ENCODE measurements around the gene LRRC4C.

LRRC4C gene

DNA sequence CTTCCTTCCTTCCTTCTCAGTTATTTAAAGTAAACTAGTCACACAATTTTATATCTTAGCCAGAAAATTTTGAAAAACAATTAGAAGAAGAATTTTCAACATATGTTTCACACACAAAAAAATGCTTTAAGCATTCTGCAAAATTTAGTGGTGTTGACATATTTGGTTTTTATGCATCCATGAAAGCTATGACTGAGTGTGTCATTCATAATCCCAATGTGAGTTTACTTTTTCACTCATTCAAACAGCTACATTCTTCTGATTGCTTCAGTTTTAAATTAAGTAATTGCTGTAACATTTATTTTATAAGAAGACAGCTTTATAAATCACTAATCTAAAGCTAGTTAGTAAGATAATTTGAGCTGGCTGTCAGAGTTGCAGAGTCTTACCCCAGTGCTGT lies 453.5 kb downstream of the LRRC4C start:
- H3K27ac ChIP-seq (ENCODE audit: low read length) = no peak overlapping the region
- H3K9me3 ChIP-seq (ENCODE audit: control insufficient read depth, low read depth, low read length) = no peaks in the 10 kb centered on the region
- H3K4me3 ChIP-seq (ENCODE audit: low read length) = no peak overlapping the region
- H3K9ac ChIP-seq (ENCODE audit: low read length) = no peak overlapping the region
- H3K27me3 ChIP-seq (ENCODE audit: control insufficient read depth, insufficient read depth, low read length) = no peaks in the 10 kb centered on the region
- H3K4me1 ChIP-seq (ENCODE audit: control insufficient read depth, low read depth, low read length) = no peaks in the 10 kb centered on the region
- H3K36me3 ChIP-seq (ENCODE audit: control insufficient read depth, low read depth, low read length) = no peaks in the 10 kb centered on the region

DNA sequence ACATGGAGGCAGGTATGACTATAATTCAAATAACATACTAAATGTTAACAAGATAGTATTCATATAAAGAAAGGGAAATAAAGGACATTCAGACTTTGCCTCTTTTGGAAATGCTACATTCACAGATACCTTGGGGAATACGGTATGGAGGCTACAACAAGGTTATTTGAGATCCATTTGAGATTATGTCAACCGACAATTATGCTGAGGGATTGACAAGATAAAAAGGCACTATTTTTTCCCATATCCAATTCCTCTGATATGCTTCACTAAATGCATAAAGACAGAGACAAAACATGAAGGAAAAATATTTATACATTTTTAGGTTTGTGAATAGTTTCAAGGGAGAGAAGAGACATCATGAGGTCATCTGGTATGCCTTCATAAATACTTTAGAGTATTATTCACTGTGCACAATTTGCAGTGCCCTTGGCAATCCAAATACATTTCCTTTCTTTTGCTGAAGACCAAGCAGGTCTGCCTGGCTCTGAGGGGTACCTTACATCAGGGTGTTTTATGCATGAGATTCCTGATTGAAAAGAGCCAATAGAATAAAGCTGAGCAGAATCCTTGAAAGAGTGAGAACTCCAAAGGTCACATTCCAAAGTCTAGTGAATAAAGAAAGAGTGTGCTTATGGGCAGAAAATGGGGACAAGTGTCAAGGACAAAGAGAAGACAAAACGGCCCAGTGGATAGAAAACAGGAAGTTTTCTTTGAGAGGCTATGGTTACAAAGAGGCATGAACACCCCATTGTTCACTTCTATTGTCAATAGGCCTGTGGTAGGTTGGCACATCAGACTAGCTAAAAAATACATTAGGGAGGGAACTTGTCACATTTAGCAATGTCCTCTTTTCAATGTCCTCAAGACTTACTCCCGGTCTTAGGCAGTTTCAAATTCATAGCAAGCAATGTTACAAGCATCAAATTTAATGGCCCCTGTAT lies 455.8 kb downstream of the LRRC4C start:
- Histone ChIP-seq H3K9ac (ENCODE audit: low read length) (no peak overlapping the region), H3K36me3 (ENCODE audit: control insufficient read depth, low read depth, low read length) (no peaks in the 10 kb centered on the region), H3K9me3 (ENCODE audit: control insufficient read depth, low read depth, low read length) (no peaks in the 10 kb centered on the region), H3K27ac (ENCODE audit: low read length) (no peak overlapping the region), H3K4me1 (ENCODE audit: control insufficient read depth, low read depth, low read length) (no peaks in the 10 kb centered on the region), H3K27me3 (ENCODE audit: control insufficient read depth, insufficient read depth, low read length) (no peaks in the 10 kb centered on the region), H3K4me3 (ENCODE audit: low read length) (no peak overlapping the region)

DNA sequence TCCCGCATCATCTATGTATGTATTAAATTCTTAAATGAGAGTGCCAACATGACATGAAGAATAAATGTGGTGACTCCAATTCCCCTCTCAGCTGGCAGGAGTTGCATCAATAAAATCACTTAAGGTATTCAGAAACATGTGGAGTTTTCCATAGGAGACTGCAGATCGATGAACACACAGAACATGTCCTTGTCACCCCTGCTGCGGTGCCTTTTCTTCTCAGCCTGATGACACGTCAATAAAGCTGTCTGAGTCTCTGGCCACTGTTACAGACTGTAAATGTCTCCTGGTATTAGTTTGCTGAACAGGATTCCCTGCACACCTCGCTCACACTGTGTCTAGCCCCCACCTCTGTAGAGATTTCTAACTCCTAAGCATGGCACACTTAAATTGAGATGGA lies 460.5 kb downstream of the LRRC4C start:
- Histone ChIP-seq H3K27me3 (ENCODE audit: control insufficient read depth, insufficient read depth, low read length) (no peaks in the 10 kb centered on the region), H3K36me3 (ENCODE audit: control insufficient read depth, low read depth, low read length) (no peaks in the 10 kb centered on the region), H3K27ac (ENCODE audit: low read length) (no peak overlapping the region), H3K9ac (ENCODE audit: low read length) (no peak overlapping the region), H3K4me3 (ENCODE audit: low read length) (no peak overlapping the region), H3K9me3 (ENCODE audit: control insufficient read depth, low read depth, low read length) (no peaks in the 10 kb centered on the region), H3K4me1 (ENCODE audit: control insufficient read depth, low read depth, low read length) (no peaks in the 10 kb centered on the region)

DNA sequence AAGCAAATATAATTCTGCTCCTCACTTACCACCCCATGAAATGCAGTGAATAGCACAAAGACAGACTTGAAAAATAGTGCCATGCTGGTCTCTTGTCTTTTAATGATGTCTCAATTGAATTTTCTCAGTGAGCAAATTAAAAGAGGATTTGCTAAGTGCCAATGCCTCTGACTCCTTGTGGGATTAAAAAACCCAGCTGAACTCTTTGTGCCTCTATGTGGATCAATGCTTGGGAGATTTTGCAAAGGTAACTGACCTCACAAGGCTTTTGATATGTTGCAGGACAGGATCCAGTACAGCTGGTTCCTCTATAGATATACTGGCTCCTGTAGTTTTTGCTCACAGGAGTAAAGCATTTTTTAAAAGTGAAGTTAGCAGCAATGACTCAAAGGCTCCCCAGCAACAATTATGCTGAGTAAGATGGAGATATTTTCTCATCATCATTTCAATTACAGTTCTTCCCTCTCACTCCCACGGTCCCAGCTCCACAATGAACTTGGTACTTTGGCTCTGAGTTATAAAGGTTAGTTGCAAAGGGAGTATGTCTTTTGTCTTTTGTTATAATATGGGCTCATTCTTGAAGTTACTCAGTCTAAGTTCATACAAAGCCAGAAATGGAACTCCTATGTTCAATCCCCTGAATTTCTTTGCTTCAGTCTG lies 471.5 kb downstream of the LRRC4C start:
- Histone ChIP-seq H3K27ac (ENCODE audit: low read length) (no peak overlapping the region), H3K36me3 (ENCODE audit: control insufficient read depth, low read depth, low read length) (no peaks in the 10 kb centered on the region), H3K4me3 (ENCODE audit: low read length) (no peak overlapping the region), H3K9me3 (ENCODE audit: control insufficient read depth, low read depth, low read length) (no peaks in the 10 kb centered on the region), H3K27me3 (ENCODE audit: control insufficient read depth, insufficient read depth, low read length) (no peaks in the 10 kb centered on the region), H3K4me1 (ENCODE audit: control insufficient read depth, low read depth, low read length) (no peaks in the 10 kb centered on the region), H3K9ac (ENCODE audit: low read length) (no peak overlapping the region)

DNA sequence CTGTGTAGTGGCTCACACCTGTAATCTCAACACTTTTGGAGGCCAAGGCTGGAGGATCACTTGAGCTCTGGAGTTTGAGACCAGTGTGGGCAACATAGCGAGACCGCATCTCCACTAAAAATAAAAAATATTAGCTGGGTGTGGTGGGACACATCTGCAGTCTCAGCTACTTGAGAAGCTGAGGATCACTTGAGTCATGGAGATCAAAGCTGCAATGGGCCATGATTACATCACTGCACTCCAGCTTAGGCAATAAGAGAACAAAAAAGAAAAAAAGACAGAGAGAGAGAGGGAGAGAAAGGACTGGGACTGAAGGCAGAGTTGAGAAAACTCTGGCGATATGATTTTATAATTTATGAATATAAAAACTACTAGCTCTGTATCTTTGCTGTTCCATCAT lies 473.1 kb downstream of the LRRC4C start:
- H3K36me3 ChIP-seq (ENCODE audit: control insufficient read depth, low read depth, low read length) = no peaks in the 10 kb centered on the region
- H3K4me1 ChIP-seq (ENCODE audit: control insufficient read depth, low read depth, low read length) = no peaks in the 10 kb centered on the region
- no peaks in the 10 kb centered on the region for H3K9me3 ChIP-seq (ENCODE audit: control insufficient read depth, low read depth, low read length)
- H3K27me3 ChIP-seq (ENCODE audit: control insufficient read depth, insufficient read depth, low read length) = no peaks in the 10 kb centered on the region
- no peak overlapping the region for H3K4me3 ChIP-seq (ENCODE audit: low read length)
- no peak overlapping the region for H3K27ac ChIP-seq (ENCODE audit: low read length)
- H3K9ac ChIP-seq (ENCODE audit: low read length) = no peak overlapping the region

DNA sequence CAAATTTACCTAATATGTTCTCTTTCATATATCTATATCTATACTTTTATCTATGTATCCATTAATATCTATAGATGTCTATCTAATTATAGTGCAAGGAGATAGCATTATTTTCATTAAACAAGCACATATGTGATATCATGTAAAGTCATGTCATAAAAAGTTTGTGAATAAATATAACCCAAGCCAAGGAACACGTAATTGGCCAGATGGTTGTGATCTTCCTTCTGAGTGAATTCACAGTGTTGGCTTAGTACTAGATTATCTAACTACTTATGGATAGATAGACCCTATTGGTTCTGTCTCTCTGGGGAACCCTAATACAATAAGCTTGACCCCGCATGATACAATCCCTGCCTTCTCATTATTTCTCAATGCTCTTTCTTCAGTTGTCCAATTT lies 484.4 kb downstream of the LRRC4C start:
- Histone ChIP-seq H3K9ac (ENCODE audit: low read length) (no peak overlapping the region), H3K9me3 (ENCODE audit: control insufficient read depth, low read depth, low read length) (peaks cover 8% of the 10 kb centered on the region), H3K36me3 (ENCODE audit: control insufficient read depth, low read depth, low read length) (no peaks in the 10 kb centered on the region), H3K27ac (ENCODE audit: low read length) (no peak overlapping the region), H3K27me3 (ENCODE audit: control insufficient read depth, insufficient read depth, low read length) (no peaks in the 10 kb centered on the region), H3K4me1 (ENCODE audit: control insufficient read depth, low read depth, low read length) (no peaks in the 10 kb centered on the region), H3K4me3 (ENCODE audit: low read length) (no peak overlapping the region)

DNA sequence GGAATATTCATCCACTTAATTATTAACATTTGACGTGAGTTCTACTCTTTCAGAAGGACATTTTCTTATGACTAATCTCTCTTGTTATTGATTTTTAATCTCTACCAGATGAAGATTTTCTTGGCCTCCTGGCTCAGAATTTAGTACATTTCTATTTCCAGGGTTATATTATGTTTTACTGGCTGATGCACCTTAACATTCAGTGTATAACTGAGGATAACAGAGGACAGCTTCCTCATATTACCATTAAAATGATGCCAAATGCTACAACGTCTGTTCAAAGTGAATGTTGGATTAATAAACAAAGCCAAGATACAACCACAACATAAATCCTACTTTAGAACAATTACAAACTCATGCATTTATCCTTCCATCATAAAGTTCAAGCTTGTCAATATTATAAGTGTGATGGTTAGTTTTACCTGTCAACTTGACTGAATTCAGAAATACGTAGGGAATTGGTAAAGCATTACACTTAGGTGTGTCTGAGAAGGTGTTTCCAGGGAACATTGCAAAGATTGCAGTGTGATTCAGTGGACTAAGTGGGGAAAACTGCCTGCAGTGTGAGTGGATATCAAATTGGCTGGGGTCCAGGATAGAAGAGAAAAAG lies 485.2 kb downstream of the LRRC4C start:
- Histone ChIP-seq H3K27me3 (ENCODE audit: control insufficient read depth, insufficient read depth, low read length) (no peaks in the 10 kb centered on the region), H3K9ac (ENCODE audit: low read length) (no peak overlapping the region), H3K4me3 (ENCODE audit: low read length) (no peak overlapping the region), H3K27ac (ENCODE audit: low read length) (no peak overlapping the region), H3K36me3 (ENCODE audit: control insufficient read depth, low read depth, low read length) (no peaks in the 10 kb centered on the region), H3K4me1 (ENCODE audit: control insufficient read depth, low read depth, low read length) (no peaks in the 10 kb centered on the region), H3K9me3 (ENCODE audit: control insufficient read depth, low read depth, low read length) (peaks cover 8% of the 10 kb centered on the region)

DNA sequence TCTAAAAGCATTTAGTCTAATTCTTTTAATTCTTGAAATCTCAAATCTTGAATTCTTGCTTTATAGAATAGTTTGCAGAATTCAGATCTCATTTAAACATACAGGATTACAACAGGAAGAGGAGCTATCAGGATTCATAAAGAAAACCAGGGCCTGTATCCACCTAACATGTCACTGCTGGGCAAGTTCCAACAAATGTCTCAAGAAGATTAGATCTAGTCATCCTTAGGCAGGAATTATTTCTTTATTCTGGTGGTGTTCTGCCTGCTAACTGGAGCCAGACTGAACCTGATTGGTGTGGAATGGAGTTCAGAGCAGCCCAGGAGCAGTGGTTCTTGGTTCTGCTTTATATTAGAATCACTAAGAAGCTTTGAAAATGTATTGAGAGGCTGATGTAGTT lies 500.7 kb downstream of the LRRC4C start:
- Histone ChIP-seq H3K9me3 (ENCODE audit: control insufficient read depth, low read depth, low read length) (no peaks in the 10 kb centered on the region), H3K9ac (ENCODE audit: low read length) (no peak overlapping the region), H3K4me3 (ENCODE audit: low read length) (no peak overlapping the region), H3K27ac (ENCODE audit: low read length) (no peak overlapping the region), H3K27me3 (ENCODE audit: control insufficient read depth, insufficient read depth, low read length) (no peaks in the 10 kb centered on the region), H3K4me1 (ENCODE audit: control insufficient read depth, low read depth, low read length) (no peaks in the 10 kb centered on the region), H3K36me3 (ENCODE audit: control insufficient read depth, low read depth, low read length) (no peaks in the 10 kb centered on the region)

DNA sequence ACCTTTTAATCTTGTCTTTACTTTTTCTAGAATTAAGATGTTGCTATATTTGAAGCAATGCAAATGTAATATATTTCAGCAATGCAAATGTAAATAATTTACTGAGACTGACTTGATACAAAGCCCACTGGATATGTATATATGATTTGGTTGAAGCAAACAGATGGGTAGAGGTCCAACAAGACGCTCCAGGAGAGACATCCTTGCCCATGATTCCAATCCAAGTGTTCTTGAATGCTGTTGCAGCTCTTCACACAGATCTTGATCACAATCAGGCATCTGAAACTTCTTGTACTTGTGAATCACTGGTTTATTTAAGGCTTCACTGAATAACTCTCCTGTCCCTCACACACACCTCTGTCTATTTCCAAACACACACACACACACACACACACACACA lies 507.0 kb downstream of the LRRC4C start:
- Histone ChIP-seq H3K4me1 (ENCODE audit: control insufficient read depth, low read depth, low read length) (no peaks in the 10 kb centered on the region), H3K36me3 (ENCODE audit: control insufficient read depth, low read depth, low read length) (no peaks in the 10 kb centered on the region), H3K27me3 (ENCODE audit: control insufficient read depth, insufficient read depth, low read length) (no peaks in the 10 kb centered on the region), H3K4me3 (ENCODE audit: low read length) (no peak overlapping the region), H3K9ac (ENCODE audit: low read length) (no peak overlapping the region), H3K9me3 (ENCODE audit: control insufficient read depth, low read depth, low read length) (no peaks in the 10 kb centered on the region), H3K27ac (ENCODE audit: low read length) (no peak overlapping the region)

DNA sequence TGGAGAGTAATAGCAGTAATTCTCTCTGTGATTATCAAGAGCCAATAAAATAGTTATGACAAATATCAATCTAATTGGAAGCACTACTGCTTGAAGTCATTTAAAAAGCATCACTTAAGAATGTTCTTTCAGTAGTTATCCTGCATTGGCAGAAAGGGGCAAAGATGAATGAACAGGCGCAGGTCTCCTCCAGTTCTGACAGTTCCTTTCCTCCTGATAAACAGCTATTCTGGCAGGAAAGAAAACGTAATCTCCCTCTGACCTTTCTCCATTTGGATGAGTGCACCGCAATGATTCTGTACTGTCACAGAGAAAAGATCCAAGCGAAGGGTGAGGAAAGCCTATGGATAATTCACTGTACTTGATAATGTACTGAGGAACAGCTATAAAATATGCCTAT lies 521.5 kb downstream of the LRRC4C start:
- Histone ChIP-seq H3K4me1 (ENCODE audit: control insufficient read depth, low read depth, low read length) (no peaks in the 10 kb centered on the region), H3K4me3 (ENCODE audit: low read length) (no peak overlapping the region), H3K27ac (ENCODE audit: low read length) (no peak overlapping the region), H3K36me3 (ENCODE audit: control insufficient read depth, low read depth, low read length) (no peaks in the 10 kb centered on the region), H3K9me3 (ENCODE audit: control insufficient read depth, low read depth, low read length) (no peaks in the 10 kb centered on the region), H3K9ac (ENCODE audit: low read length) (no peak overlapping the region), H3K27me3 (ENCODE audit: control insufficient read depth, insufficient read depth, low read length) (no peaks in the 10 kb centered on the region)

DNA sequence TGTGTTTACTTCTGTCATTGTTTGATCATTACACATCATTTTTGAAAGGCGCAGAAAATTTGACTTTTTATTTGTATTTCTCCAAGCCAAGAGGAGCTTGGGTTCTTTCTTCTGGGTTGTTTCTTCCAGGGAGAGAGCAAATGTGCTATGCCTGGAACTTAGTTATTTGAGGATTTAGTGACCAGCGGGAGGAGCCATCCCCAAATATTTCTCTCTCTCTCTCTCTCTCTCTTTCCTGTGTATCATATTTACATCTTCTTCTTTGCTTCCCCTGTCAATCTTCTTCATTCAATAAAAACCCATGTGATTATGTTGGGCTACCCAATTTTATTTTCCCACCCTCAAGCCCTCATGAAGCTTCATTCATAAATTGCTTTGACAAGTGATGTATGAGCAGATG lies 534.5 kb downstream of the LRRC4C start:
- Histone ChIP-seq H3K9ac (ENCODE audit: low read length) (no peak overlapping the region), H3K36me3 (ENCODE audit: control insufficient read depth, low read depth, low read length) (no peaks in the 10 kb centered on the region), H3K27me3 (ENCODE audit: control insufficient read depth, insufficient read depth, low read length) (no peaks in the 10 kb centered on the region)

More for the DNA sequence above, 534.5 kb downstream of the LRRC4C start:
- Histone ChIP-seq H3K4me3 (ENCODE audit: low read length) (no peak overlapping the region), H3K27ac (ENCODE audit: low read length) (no peak overlapping the region), H3K9me3 (ENCODE audit: control insufficient read depth, low read depth, low read length) (no peaks in the 10 kb centered on the region), H3K4me1 (ENCODE audit: control insufficient read depth, low read depth, low read length) (no peaks in the 10 kb centered on the region)

Data from iPS-18a (cell line).